Measurements from ENCODE around the gene MORC4.

MORC4 gene

GRCh38 chrX:106952538-106952937, 47.5 kb downstream of the MORC4 start:
- DNase-seq: no peak

DNA sequence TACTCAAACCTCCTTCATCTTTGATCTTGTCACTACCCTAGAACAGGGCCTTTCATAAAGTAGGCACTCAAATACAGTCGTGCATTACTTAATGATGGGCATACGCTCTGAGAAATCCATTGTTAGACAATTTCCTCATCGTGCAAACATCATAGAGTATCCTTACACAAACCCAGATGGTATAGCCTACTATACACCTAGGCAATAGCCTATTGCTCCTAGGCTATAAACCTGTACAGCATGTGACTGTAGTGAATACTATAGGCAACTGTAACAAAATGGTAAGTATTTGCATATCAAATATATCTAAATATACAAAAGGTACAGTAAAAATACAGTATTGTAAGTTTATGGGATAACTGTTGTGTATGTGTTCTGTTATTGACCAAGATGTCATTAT, 47.9 kb downstream of the MORC4 start:
- DNase-seq: no peak

GRCh38 chrX:106951230-106951629, 48.8 kb downstream of the MORC4 start:
- no peak for DNase-seq

DNA sequence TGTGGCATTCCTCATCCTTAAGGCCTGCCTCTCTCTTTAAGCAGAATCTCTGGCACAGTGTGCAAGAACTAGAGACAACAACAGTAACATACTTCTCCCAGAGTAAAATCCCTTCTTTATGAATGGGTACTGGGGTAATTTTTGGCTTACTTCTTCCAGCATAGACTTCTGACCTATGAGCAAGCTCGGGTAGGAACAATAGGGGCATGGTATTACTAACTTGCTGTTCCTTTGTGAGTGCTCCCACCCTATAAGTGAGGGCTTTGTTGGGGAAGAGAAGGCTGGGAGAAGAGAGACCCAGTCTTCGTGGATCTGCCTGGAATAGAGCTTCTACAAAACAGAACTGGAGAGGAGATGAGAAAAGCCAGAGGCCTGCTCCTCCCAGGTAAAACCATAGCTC, 49.6 kb downstream of the MORC4 start:
- no peak for DNase-seq

GRCh38 chrX:106949366-106949765, 50.6 kb downstream of the MORC4 start:
- DNase-seq: no peak

GRCh38 chrX:106948641-106949040, 51.4 kb downstream of the MORC4 start:
- DNase-seq: no peak

- DNase-seq: no peak
Measured at GRCh38 chrX:106946464-106946863, 53.5 kb downstream of the MORC4 start.

DNA sequence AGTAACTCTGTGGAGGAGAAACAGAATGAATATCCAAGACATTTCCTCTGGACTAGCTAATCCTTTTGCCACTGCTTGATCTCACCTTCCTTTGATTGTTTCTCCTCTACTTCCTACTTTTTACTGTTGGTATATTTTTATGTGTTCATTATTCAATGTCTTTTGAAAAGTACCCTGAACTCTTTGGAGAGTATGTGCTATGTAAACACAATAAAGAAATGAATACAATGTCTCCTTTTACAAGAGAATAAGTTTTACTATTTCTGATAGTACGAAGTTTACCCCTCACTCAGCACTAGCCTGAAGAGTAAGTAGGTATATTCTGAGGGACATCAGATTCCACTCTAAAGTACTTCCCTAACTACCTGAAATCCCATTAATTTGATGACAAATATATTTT, 59.9 kb downstream of the MORC4 start:
- no peak for DNase-seq

DNA sequence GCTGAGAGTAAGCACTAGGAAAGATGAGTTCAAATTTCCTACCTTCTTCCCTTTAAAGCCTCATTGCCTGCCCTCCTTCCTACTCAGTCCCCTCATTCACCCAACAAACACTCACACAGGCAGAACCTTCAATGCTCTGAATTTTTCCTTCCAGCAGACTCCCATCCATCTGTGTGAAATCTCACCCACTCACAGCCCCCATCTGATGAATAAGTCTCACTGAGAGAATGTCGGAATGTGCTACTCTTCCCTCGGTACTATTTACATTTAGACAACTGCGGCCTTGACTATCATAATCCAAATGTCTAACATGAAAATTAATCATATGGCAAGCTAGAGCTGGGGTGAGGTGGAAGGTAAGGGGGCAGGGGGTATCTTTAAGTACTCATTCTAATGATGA, 60.4 kb downstream of the MORC4 start:
- DNase-seq: no peak

DNA sequence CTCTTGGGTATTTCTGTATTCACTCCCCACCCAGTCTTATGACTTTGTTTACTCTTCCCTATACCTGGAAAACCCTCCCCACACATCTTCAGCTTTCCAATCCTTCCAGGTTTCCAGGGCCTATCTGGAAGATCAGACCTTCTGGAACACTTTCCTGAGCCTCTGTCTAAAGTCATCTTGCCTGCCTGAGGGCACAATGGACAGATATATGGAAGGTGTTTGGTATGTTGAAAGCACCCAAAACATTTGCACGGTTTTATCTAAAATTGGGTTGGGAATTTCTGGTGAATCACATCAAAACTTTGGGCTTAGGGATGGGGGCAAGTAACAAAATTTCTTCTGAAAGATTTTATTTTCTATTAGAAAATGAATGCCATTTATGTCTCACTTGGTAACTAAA, 63.8 kb downstream of the MORC4 start:
- no peak for DNase-seq

DNA sequence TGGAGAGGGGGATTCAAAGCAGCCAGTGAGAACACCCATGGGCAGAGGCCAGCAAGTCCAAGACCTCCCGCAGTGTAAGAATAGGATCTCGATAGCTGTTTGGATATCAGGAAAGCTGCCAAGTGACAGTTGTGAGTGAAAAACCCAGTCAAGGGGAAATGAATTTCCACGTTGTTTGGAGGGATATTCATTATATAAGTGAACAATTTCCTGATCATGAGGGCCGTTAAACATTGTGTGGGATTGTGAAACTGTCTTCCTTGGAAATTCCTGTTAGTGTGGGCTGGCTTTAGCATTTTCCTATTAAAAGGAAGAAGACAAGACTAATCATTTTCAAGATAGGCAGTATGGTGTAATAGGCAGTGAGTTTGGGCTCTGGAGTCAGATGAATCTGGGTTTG, 64.8 kb downstream of the MORC4 start:
- no peak for DNase-seq

GRCh38 chrX:106933538-106933961, 66.5 kb downstream of the MORC4 start:
- DNase-seq: no peak

GRCh38 chrX:106932960-106933537, 67.0 kb downstream of the MORC4 start:
- DNase-seq: no peak

DNA sequence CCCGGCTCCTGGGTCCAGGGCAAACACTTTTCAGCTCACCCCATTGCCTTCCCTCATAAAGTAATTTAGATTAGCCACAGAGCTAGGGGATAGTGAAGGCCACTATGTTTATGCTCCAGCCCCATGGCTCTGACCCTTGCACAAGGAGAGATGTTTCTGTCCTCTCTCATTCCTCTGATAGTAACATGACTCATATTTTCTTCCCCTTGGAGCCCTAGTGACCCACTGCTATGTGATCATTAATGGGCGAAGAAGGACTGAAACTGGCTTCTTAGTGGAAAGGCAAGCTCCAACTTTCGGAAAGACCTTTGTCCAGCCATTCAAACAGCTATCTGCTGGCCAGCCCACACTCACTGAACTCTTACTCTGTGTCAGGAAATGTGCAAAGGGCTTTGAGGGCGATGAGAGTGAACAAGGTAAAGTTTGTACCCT, 67.5 kb downstream of the MORC4 start:
- no peak for DNase-seq

- no peak for DNase-seq
Measured at GRCh38 chrX:106931831-106932491, 68.1 kb downstream of the MORC4 start.

DNA sequence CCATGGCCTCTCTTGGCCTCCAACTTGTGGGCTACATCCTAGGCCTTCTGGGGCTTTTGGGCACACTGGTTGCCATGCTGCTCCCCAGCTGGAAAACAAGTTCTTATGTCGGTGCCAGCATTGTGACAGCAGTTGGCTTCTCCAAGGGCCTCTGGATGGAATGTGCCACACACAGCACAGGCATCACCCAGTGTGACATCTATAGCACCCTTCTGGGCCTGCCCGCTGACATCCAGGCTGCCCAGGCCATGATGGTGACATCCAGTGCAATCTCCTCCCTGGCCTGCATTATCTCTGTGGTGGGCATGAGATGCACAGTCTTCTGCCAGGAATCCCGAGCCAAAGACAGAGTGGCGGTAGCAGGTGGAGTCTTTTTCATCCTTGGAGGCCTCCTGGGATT, 71.8 kb downstream of the MORC4 start:
- no peak for DNase-seq

DNA sequence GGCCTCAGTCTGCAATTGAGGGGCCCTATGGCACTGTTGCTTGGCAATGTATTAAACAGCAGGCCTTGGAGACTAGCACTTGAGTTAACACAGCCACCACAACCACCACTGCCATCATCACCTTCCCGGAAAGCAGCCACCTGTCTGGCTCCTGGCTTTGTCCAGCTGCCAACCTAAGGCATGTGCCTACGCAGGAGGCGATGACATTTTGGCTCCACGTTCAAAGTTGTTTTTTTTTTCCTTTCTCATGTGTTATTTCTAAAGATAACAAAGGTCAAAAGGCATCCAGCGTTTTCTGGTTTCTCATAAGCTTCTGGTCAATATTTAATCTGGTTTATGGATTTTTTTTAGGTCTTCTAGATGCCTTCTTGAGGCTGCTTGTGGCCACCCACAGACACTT, 72.3 kb downstream of the MORC4 start:
- DNase-seq: no peak

- DNase-seq: no peak
Measured at GRCh38 chrX:106927023-106927422, 73.0 kb downstream of the MORC4 start.

GRCh38 chrX:106921637-106922036, 78.4 kb downstream of the MORC4 start:
- no peak for DNase-seq

DNA sequence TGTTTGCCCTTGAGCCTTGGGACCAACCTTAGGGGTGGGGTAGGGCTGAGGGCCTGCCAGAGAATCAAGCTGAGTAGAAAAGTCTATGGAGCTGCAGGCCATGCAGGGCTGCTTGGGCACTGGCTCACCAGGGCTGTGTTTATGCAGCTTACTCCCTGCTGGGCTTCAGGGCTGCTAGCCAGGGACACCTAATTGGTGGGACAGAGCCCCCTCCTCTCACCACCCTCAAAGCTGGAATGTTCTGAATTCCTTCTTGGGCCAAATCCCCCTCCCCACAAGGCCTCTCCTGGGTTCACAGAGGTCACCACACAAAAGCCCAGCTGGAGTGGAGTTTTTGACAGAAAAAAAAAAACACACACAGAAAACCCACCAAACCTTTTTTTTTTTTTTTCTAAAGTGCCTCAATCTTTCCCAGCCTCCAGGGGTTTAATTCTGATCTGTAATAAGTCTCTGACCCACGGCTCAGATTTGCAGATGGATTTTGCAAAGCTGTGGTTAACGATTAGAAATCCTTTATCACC, 80.0 kb downstream of the MORC4 start, which contains the start of gene CLDN2:
CLDN2 (plus strand) TSS at position 471 of the 521 bp plus-strand sequence. CDS start 7,827 bp downstream, outside the sequence.
- DNase-seq: no peak

DNA sequence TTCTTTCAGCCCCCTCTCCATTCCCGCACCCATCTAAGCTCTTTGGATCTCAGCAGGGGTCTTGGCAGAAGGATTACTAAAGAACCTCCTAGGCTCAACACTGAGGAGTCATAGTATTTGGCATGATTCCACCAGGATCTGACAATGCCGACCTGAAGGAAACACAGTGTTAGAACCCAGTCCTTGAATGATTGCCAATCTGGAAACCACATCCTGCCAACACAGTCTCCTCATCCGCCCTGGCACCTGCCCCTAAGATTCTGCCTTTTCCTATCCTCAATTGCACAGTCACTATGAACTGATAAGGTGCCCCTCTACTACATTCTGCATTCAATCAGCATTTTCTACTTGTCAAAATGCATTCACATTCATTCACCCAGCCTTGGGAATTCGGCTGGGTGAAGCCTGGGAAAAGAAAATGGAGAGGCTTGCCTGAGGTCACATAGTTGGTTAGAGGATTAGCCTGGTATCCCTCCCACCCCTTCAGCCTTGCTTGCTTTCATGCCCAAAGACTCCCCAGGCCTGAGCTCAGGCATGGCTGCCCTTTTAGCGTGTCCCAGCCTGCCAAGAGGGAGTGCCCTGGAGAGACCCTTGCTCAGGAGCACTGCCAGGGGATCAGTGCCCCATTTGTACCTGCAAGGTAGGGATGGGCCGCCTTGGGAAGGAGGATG, 82.0 kb downstream of the MORC4 start:
- peak; percentile 4 for DNase-seq

- DNase-seq: no peak
Measured at GRCh38 chrX:106912864-106913263, 87.1 kb downstream of the MORC4 start.

DNA sequence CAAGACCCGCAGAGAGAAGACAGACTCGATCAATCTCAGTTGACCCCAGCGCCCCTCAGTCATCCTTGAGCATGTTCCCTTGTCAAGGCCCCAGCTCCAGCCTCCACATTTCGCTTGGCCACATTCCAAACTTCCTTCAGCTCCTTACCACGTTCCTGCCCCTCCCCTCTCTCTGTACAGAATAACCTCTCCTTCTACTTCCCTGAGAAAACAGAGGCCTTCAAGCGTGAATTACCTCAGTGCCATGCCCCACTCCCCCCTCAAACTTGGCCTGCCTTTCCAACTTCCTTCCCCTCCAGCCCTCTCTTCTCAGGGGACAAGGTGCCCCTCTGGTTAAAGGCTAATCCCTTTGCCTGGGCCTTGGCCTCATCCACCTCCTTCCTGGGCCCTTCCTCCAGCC, 93.7 kb downstream of the MORC4 start:
- DNase-seq: no peak

GRCh38 chrX:106905064-106905708, 94.8 kb downstream of the MORC4 start:
- DNase-seq: no peak
